Liver (tissue), 9 donors: ENCODE results near the gene CLPSL2. TPM values are rescaled to one million over a fixed set of nuclear protein-coding genes. Genes with fewer than 3 reads are reported as not detected.

ENCODE experiments used
- DNase-seq: peaks from one replicate; pipeline ENCODE4 v3.0.0-alpha.2; 2017; ENCODE audit warnings: low spot score
- H3K27ac ChIP-seq, 2 donors: one replicate each; pipeline ENCODE4 v1.7.0; 2013; ENCODE audit warnings: inconsistent platforms in 2 of 2, low read length in 2 of 2, control low read depth in 1 of 2, low read depth in 1 of 2, mild to moderate bottlenecking in 1 of 2
- H3K27me3 ChIP-seq, 4 donors: one replicate each; pipeline versions ENCODE4 v1.6.1 to v1.7.0; 2013; ENCODE audit warnings: low read length in 3 of 4, inconsistent platforms in 1 of 4, mild to moderate bottlenecking in 1 of 4, moderate library complexity in 1 of 4; ENCODE audit not compliant: control insufficient read depth in 4 of 4, insufficient read depth in 4 of 4
- H3K36me3 ChIP-seq, 4 donors: one replicate each; pipeline versions ENCODE4 v1.6.1 to v1.7.0; 2013; ENCODE audit warnings: low read length in 3 of 4, mild to moderate bottlenecking in 3 of 4, low read depth in 1 of 4, moderate library complexity in 1 of 4; ENCODE audit not compliant: control insufficient read depth in 4 of 4, insufficient read depth in 3 of 4
- H3K4me1 ChIP-seq, 4 donors: one replicate each; pipeline versions ENCODE4 v1.6.1 to v1.7.0; 2013; ENCODE audit warnings: low read length in 3 of 4, mild to moderate bottlenecking in 3 of 4, moderate library complexity in 1 of 4; ENCODE audit not compliant: control insufficient read depth in 4 of 4, insufficient read depth in 4 of 4
- H3K4me3 ChIP-seq, 3 donors: one replicate each; pipeline versions ENCODE4 v1.6.1 to v1.7.0; 2013; ENCODE audit warnings: low read length in 3 of 3, control low read depth in 1 of 3, low read depth in 1 of 3, mild to moderate bottlenecking in 1 of 3
- H3K9ac ChIP-seq, 2 donors: one replicate each; pipeline ENCODE4 v1.7.0; 2013; ENCODE audit warnings: low read length in 2 of 2, mild to moderate bottlenecking in 2 of 2, moderate library complexity in 2 of 2, control low read depth in 1 of 2, low read depth in 1 of 2
- H3K9me3 ChIP-seq, 4 donors: one replicate each; pipeline versions ENCODE4 v1.6.1 to v1.7.0; 2013; ENCODE audit warnings: low read length in 3 of 4; ENCODE audit not compliant: control insufficient read depth in 4 of 4
- EGR1 ChIP-seq, 2 donors: IDR thresholded peaks; 2 replicates each; pipeline ENCODE4 v1.6.1; 2016 to 2018; ENCODE audit warnings: antibody characterized with exemption in 2 of 2, low read depth in 2 of 2
- FOXA1 ChIP-seq: IDR thresholded peaks from 2 replicates; pipeline ENCODE4 v1.6.1; 2016; ENCODE audit warnings: antibody characterized with exemption
- FOXA2 ChIP-seq: IDR thresholded peaks from 2 replicates; pipeline ENCODE4 v1.6.1; 2016; ENCODE audit warnings: antibody characterized with exemption
- GABPA ChIP-seq, 2 donors: IDR thresholded peaks in 1 of 2; conservative IDR thresholded peaks in 1 of 2; 2 replicates each; pipeline ENCODE4 v1.6.1; 2016; ENCODE audit warnings: antibody characterized with exemption in 2 of 2, mild to moderate bottlenecking in 1 of 2, moderate library complexity in 1 of 2
- HNF4A ChIP-seq, 2 donors: conservative IDR thresholded peaks; 2 replicates each; pipeline ENCODE4 v1.6.1; 2016; ENCODE audit warnings: antibody characterized with exemption in 2 of 2, mild to moderate bottlenecking in 2 of 2
- HNF4G ChIP-seq: IDR thresholded peaks from 2 replicates; pipeline ENCODE4 v1.6.1; 2016; ENCODE audit warnings: antibody characterized with exemption
- JUND ChIP-seq, 2 donors: IDR thresholded peaks; 2 replicates each; pipeline ENCODE4 v1.6.1; 2016; ENCODE audit warnings: antibody characterized with exemption in 2 of 2
- RXRA ChIP-seq, 2 donors: IDR thresholded peaks; 2 replicates each; pipeline ENCODE4 v1.6.1; 2017 to 2018; ENCODE audit warnings: antibody characterized with exemption in 2 of 2, mild to moderate bottlenecking in 1 of 2
- TAF1 ChIP-seq: conservative IDR thresholded peaks from 2 replicates; pipeline ENCODE4 v1.6.1; 2016; ENCODE audit warnings: antibody characterized with exemption, mild to moderate bottlenecking
- YY1 ChIP-seq: IDR thresholded peaks from 2 replicates; pipeline ENCODE4 v1.6.1; 2016; ENCODE audit warnings: antibody characterized with exemption, mild to moderate bottlenecking
- WGBS: extraction: QIAGEN DNeasy Blood & Tissue Kit; methylation state at CpG from one replicate; pipeline ENCODE4 v1.1.7; 2013; 5-methylcytosine and 5-hydroxymethylcytosine counted together
- polyA plus RNA-seq, 2 donors: library from polyadenylated mRNA; stranded (reverse) in 1 of 2; unstranded in 1 of 2; fragments of 200-250 nt in 1 of 2; fragments of >200 nt in 1 of 2; fragmentation: Nextera tagmentation in 1 of 2; extraction: Ambion mirVana in 1 of 2; gene quantifications; one replicate each; pipeline versions ENCODE4 v1.2.1 to v1.2.3, GENCODE V29; 2013 to 2015
- total RNA-seq, 2 donors: library from RNA; depleted of rRNA; stranded (reverse); fragments of >200 nt; gene quantifications; one replicate each; pipeline ENCODE4 v1.2.3, GENCODE V29; 2014
- TF ChIP-seq, protein P1 (sequence below): IDR thresholded peaks from 2 replicates; pipeline ENCODE4 v1.6.1; 2016; ENCODE audit warnings: antibody characterized with exemption
- TF ChIP-seq, protein P2 (sequence below): fragments of 150-350 bp; IDR thresholded peaks from 2 replicates; pipeline ENCODE4 v1.5.1; 2017; ENCODE audit warnings: improper control_type of control experiment, low read depth, low read length; ENCODE audit not compliant: missing input control
- TF ChIP-seq, protein P3 (sequence below): IDR thresholded peaks from 2 replicates; pipeline ENCODE4 v1.6.1; 2016; ENCODE audit warnings: antibody characterized with exemption
- TF ChIP-seq, protein P4 (sequence below): IDR thresholded peaks from 2 replicates; pipeline ENCODE4 v1.6.1; 2016; ENCODE audit warnings: antibody characterized with exemption, mild to moderate bottlenecking
- donor health status: healthy.
- donor health status: healthy.
- donor health status: healthy.
- donor health status: healthy.
- donor health status: healthy.

CLPSL2 gene
- total and polyA plus RNA-seq, 4 donors = not detected

DNA sequence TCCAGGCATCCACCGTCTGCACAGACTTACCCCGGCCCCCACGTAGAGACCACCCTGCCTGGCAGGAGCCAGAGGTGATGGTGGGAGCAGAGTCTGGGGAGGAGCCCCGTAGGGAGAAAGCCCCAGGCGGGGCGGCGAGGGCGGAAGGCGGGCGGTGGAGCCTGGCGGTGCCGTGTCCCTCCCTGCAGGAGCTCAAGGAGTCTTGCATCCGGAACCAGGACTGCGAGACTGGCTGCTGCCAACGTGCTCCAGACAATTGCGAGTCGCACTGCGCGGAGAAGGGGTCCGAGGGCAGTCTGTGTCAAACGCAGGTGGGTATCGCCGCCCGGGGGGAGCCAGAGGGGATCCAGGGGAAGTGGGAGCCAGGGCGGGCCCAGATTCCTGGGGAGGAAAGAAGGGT lies 10.4 kb downstream of the CLPSL2 start:
- Histone ChIP-seq H3K9ac (no peak overlapping the region), H3K27ac (no peak overlapping the region), H3K36me3 (no peaks in the 10 kb centered on the region), H3K4me3 (no peak overlapping the region), H3K9me3 (no peaks in the 10 kb centered on the region), H3K27me3 (peaks cover 0 to 3% (median 0%) of the 10 kb centered on the region in 4 donors), H3K4me1 (peaks cover 0 to 3% (median 2%) of the 10 kb centered on the region in 4 donors)
- 60% methylated on average over 25 of the region's 25 CpGs for WGBS
- TF ChIP-seq FOXA1 (no peak), GABPA (IDR thresholded peaks at IDR 0.05 in 1 of 2, conservative IDR thresholded peaks at IDR 0.05 in 1 of 2) (no peak), HNF4G (no peak)
- TF ChIP-seq, protein P1, sequence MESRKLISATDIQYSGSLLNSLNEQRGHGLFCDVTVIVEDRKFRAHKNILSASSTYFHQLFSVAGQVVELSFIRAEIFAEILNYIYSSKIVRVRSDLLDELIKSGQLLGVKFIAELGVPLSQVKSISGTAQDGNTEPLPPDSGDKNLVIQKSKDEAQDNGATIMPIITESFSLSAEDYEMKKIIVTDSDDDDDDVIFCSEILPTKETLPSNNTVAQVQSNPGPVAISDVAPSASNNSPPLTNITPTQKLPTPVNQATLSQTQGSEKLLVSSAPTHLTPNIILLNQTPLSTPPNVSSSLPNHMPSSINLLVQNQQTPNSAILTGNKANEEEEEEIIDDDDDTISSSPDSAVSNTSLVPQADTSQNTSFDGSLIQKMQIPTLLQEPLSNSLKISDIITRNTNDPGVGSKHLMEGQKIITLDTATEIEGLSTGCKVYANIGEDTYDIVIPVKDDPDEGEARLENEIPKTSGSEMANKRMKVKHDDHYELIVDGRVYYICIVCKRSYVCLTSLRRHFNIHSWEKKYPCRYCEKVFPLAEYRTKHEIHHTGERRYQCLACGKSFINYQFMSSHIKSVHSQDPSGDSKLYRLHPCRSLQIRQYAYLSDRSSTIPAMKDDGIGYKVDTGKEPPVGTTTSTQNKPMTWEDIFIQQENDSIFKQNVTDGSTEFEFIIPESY = no peak
- DNase-seq = no peak

DNA sequence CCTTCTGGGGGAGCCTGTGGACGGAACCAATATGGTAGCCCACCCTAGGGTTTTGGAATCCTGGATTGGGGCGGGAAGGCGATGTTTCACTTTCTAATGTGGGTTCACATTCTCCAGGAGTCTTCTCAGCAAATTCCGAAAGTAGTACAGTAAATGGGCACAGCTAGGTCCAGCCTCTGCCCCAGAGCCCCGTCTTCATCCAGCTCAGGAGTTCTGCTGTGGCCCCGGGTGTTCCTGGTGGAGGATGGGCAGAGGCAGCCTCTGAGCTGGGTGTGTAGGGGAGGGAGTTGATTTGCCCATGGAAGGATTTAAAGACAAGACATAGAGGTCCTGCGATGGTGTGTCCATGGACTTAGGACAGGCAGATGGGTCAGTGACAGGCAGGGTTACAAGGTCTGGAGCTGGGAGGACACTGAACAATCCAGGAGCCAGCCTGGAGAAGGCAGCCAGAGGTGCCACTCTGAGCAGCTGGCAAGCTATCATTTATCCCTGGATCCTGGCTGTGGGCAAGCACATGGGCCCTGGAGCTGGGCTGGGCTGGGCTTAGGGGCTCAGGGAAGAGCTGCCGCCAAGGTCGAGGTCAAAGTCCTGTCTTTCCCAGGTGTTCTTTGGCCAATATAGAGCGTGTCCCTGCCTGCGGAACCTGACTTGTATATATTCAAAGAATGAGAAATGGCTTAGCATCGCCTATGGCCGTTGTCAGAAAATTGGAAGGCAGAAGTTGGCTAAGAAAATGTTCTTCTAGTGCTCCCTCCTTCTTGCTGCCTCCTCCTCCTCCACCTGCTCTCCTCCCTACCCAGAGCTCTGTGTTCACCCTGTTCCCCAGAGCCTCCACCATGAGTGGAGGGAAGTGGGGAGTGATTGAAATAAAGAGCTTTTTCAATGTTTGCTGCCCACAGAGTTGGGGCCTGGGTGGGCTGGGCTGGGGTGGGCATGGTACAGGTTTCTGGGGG lies 11.1 kb downstream of the CLPSL2 start:
- 67% methylated on average over 13 of the region's 13 CpGs for whole genome bisulfite sequencing
- DNase-seq = no peak
- TF ChIP-seq HNF4G = peak; percentile 26
- TF ChIP-seq EGR1 (IDR thresholded peaks at IDR 0.05; ENCODE audit: low read depth in 2 of 2) = no peak
- no peak for TF ChIP-seq YY1
- peak; percentile 51 to 59 for TF ChIP-seq HNF4A (conservative IDR thresholded peaks at IDR 0.05)

DNA sequence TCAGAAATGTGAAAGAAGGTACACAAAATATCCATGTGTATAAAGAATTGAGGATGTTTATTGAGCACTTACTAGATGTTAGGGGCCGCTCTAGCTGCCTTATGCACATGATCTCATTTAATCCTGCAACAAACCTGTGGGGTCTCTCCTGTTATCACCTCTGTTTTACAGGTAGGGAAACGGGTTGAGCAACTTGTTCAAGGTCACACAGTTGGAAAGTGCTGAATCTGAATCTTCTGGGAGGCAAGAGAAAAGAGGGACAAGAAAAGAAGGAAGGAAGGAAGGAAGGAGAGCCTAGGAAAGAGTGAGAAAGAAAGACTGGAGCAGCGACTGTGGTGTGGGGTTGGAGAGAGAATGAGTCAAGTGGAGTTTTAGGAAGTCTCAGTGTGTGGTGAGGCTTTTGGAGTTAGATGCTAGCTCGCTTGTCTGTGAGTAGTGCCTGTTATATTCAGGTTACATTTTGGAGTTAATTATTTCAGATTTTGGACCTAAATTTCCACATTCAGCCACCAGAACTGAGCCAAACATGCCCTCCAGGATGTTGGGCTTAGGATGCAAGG lies 12.1 kb downstream of the CLPSL2 start:
- H3K9ac ChIP-seq = no peak overlapping the region
- peaks cover 0 to 3% (median 0%) of the 10 kb centered on the region in 4 donors for H3K27me3 ChIP-seq
- peaks cover 0 to 3% (median 2%) of the 10 kb centered on the region in 4 donors for H3K4me1 ChIP-seq
- no peak for DNase-seq
- no peaks in the 10 kb centered on the region for H3K36me3 ChIP-seq
- H3K27ac ChIP-seq = no peak overlapping the region
- H3K9me3 ChIP-seq = no peaks in the 10 kb centered on the region
- WGBS = 48% methylated on average over 4 of the region's 4 CpGs
- TF ChIP-seq, protein P2, sequence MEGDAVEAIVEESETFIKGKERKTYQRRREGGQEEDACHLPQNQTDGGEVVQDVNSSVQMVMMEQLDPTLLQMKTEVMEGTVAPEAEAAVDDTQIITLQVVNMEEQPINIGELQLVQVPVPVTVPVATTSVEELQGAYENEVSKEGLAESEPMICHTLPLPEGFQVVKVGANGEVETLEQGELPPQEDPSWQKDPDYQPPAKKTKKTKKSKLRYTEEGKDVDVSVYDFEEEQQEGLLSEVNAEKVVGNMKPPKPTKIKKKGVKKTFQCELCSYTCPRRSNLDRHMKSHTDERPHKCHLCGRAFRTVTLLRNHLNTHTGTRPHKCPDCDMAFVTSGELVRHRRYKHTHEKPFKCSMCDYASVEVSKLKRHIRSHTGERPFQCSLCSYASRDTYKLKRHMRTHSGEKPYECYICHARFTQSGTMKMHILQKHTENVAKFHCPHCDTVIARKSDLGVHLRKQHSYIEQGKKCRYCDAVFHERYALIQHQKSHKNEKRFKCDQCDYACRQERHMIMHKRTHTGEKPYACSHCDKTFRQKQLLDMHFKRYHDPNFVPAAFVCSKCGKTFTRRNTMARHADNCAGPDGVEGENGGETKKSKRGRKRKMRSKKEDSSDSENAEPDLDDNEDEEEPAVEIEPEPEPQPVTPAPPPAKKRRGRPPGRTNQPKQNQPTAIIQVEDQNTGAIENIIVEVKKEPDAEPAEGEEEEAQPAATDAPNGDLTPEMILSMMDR = no peak
- TF ChIP-seq, protein P3, sequence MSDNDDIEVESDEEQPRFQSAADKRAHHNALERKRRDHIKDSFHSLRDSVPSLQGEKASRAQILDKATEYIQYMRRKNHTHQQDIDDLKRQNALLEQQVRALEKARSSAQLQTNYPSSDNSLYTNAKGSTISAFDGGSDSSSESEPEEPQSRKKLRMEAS = no peak
- no peak for TF ChIP-seq TAF1
- no peak for TF ChIP-seq JUND (IDR thresholded peaks at IDR 0.05)
- no peak for TF ChIP-seq GABPA (IDR thresholded peaks at IDR 0.05 in 1 of 2, conservative IDR thresholded peaks at IDR 0.05 in 1 of 2)
- TF ChIP-seq, protein P4, sequence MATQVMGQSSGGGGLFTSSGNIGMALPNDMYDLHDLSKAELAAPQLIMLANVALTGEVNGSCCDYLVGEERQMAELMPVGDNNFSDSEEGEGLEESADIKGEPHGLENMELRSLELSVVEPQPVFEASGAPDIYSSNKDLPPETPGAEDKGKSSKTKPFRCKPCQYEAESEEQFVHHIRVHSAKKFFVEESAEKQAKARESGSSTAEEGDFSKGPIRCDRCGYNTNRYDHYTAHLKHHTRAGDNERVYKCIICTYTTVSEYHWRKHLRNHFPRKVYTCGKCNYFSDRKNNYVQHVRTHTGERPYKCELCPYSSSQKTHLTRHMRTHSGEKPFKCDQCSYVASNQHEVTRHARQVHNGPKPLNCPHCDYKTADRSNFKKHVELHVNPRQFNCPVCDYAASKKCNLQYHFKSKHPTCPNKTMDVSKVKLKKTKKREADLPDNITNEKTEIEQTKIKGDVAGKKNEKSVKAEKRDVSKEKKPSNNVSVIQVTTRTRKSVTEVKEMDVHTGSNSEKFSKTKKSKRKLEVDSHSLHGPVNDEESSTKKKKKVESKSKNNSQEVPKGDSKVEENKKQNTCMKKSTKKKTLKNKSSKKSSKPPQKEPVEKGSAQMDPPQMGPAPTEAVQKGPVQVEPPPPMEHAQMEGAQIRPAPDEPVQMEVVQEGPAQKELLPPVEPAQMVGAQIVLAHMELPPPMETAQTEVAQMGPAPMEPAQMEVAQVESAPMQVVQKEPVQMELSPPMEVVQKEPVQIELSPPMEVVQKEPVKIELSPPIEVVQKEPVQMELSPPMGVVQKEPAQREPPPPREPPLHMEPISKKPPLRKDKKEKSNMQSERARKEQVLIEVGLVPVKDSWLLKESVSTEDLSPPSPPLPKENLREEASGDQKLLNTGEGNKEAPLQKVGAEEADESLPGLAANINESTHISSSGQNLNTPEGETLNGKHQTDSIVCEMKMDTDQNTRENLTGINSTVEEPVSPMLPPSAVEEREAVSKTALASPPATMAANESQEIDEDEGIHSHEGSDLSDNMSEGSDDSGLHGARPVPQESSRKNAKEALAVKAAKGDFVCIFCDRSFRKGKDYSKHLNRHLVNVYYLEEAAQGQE = no peak
- TF ChIP-seq FOXA2 = no peak
- no peak for TF ChIP-seq EGR1 (IDR thresholded peaks at IDR 0.05; ENCODE audit: low read depth in 2 of 2)
- TF ChIP-seq RXRA (IDR thresholded peaks at IDR 0.05) = no peak
- H3K4me3 ChIP-seq = no peak overlapping the region

More for the DNA sequence above, 11.1 kb downstream of the CLPSL2 start:
- Histone ChIP-seq H3K27me3 (peaks cover 0 to 3% (median 0%) of the 10 kb centered on the region in 4 donors), H3K27ac (no peak overlapping the region), H3K4me3 (no peak overlapping the region), H3K9ac (no peak overlapping the region), H3K4me1 (peaks cover 0 to 3% (median 2%) of the 10 kb centered on the region in 4 donors), H3K36me3 (no peaks in the 10 kb centered on the region), H3K9me3 (no peaks in the 10 kb centered on the region)
